Kidney (tissue), 14 donors: ENCODE data around the gene ARPC2. TPM values are rescaled to one million over a fixed set of nuclear protein-coding genes. Genes with fewer than 3 reads are reported as not detected.

ENCODE experiments used
- DNase-seq, 5 donors: peaks; one replicate each; pipeline ENCODE4 v3.0.0-alpha.2; 2013 to 2020
- FAIRE-seq: peaks from 2 replicates; lab custom pipeline; 2012; peaks lifted over from hg19 to GRCh38; lab: Jason Lieb, UNC
- H3K27ac ChIP-seq, 2 donors: one replicate each; pipeline ENCODE4 v1.7.0; 2013; ENCODE audit warnings: low read depth in 2 of 2, low read length in 2 of 2, inconsistent platforms in 1 of 2
- H3K27me3 ChIP-seq: one replicate; pipeline ENCODE4 v1.7.1; 2013; ENCODE audit warnings: low read length, inconsistent platforms; ENCODE audit not compliant: control insufficient read depth, insufficient read depth
- H3K36me3 ChIP-seq, 3 donors: one replicate each; pipeline versions ENCODE4 v1.7.0 to v1.7.1; 2013; ENCODE audit warnings: low read length in 3 of 3, control low read depth in 1 of 3, inconsistent platforms in 1 of 3; ENCODE audit not compliant: insufficient read depth in 3 of 3, control insufficient read depth in 2 of 3
- H3K4me1 ChIP-seq, 3 donors: one replicate each; pipeline versions ENCODE4 v1.7.0 to v1.7.1; 2013; ENCODE audit warnings: low read length in 3 of 3, inconsistent platforms in 1 of 3, low read depth in 1 of 3; ENCODE audit not compliant: control insufficient read depth in 2 of 3, insufficient read depth in 2 of 3
- H3K4me3 ChIP-seq, 3 donors: one replicate each; pipeline versions ENCODE4 v1.7.0 to v1.8.1; 2013; ENCODE audit warnings: low read length in 3 of 3, control low read depth in 1 of 3, inconsistent platforms in 1 of 3
- H3K9ac ChIP-seq, 3 donors: one replicate each; pipeline versions ENCODE4 v1.7.0 to v1.7.1; 2013; ENCODE audit warnings: low read length in 3 of 3, control low read depth in 1 of 3, inconsistent platforms in 1 of 3
- H3K9me3 ChIP-seq, 3 donors: one replicate each; pipeline versions ENCODE4 v1.7.0 to v1.7.1; 2013; ENCODE audit warnings: low read length in 3 of 3, control low read depth in 1 of 3, inconsistent platforms in 1 of 3; ENCODE audit not compliant: control insufficient read depth in 2 of 3, insufficient read depth in 1 of 3
- intact Hi-C: fragments of 100-400 bp; cut with DNase I; formaldehyde crosslinking; loops from one replicate; pipeline ENCODE4 v1.11.1; 2022
- polyA plus RNA-seq: library from polyadenylated mRNA; stranded (reverse); fragments of 350-450 nt; fragmentation: Illumina TruSeq; extraction: RNeasy Lipid Tissue Mini Kit (QIAGEN cat#74804); gene quantifications from one replicate; pipeline ENCODE4 v1.2.3, GENCODE V29; 2014; ENCODE audit warnings: low read depth, low replicate concordance; ENCODE audit not compliant: insufficient read depth
- total RNA-seq: library from RNA; stranded (reverse); fragmentation: NEBNext Ultra II Directional; extraction: Animal tissue kit (Norgen Biotek cat#: 25700); gene quantifications from one replicate; pipeline ENCODE4 v1.2.1, GENCODE V29; 2021
- TF ChIP-seq, protein P1 (sequence below): IDR thresholded peaks from 3 replicates; pipeline ENCODE4 v1.5.1; 2012; ENCODE audit warnings: mild to moderate bottlenecking, moderate library complexity, borderline replicate concordance; ENCODE audit not compliant: insufficient read depth; ENCODE audit errors: extremely low read depth
- donor health status: control.
- donor health status: control.
- donor health status: control.
- donor health status: control.
- donor health status: control.
- donor health status: DM: yes; HTN: yes; CAD: no.
- donor health status: Normal renal cell carcinoma (clear cell type).

ARPC2 gene
- total and polyA plus RNA-seq, 2 donors from 2014 or later = 195 to 252 TPM

- DNase-seq (peak in 2 of 5 donors; percentile 37 to 68), FAIRE-seq (no peak)
- no peak overlapping the region for H3K27ac ChIP-seq
- H3K27me3 ChIP-seq = no peaks in the 10 kb centered on the region
- H3K4me3 ChIP-seq = no peak overlapping the region
- intact Hi-C loops = no loop called here
- peaks cover 0 to 39% (median 12%) of the 10 kb centered on the region in 3 donors for H3K36me3 ChIP-seq
- TF ChIP-seq, protein P1, sequence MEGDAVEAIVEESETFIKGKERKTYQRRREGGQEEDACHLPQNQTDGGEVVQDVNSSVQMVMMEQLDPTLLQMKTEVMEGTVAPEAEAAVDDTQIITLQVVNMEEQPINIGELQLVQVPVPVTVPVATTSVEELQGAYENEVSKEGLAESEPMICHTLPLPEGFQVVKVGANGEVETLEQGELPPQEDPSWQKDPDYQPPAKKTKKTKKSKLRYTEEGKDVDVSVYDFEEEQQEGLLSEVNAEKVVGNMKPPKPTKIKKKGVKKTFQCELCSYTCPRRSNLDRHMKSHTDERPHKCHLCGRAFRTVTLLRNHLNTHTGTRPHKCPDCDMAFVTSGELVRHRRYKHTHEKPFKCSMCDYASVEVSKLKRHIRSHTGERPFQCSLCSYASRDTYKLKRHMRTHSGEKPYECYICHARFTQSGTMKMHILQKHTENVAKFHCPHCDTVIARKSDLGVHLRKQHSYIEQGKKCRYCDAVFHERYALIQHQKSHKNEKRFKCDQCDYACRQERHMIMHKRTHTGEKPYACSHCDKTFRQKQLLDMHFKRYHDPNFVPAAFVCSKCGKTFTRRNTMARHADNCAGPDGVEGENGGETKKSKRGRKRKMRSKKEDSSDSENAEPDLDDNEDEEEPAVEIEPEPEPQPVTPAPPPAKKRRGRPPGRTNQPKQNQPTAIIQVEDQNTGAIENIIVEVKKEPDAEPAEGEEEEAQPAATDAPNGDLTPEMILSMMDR = no peak
- H3K9me3 ChIP-seq = no peaks in the 10 kb centered on the region
- no peak overlapping the region for H3K9ac ChIP-seq
- H3K4me1 ChIP-seq = peaks cover 0 to 21% (median 8%) of the 10 kb centered on the region in 3 donors
These were observed 50.3 kb downstream of the ARPC2 start for GRCh38 chr2:218267259-218267658.

DNA sequence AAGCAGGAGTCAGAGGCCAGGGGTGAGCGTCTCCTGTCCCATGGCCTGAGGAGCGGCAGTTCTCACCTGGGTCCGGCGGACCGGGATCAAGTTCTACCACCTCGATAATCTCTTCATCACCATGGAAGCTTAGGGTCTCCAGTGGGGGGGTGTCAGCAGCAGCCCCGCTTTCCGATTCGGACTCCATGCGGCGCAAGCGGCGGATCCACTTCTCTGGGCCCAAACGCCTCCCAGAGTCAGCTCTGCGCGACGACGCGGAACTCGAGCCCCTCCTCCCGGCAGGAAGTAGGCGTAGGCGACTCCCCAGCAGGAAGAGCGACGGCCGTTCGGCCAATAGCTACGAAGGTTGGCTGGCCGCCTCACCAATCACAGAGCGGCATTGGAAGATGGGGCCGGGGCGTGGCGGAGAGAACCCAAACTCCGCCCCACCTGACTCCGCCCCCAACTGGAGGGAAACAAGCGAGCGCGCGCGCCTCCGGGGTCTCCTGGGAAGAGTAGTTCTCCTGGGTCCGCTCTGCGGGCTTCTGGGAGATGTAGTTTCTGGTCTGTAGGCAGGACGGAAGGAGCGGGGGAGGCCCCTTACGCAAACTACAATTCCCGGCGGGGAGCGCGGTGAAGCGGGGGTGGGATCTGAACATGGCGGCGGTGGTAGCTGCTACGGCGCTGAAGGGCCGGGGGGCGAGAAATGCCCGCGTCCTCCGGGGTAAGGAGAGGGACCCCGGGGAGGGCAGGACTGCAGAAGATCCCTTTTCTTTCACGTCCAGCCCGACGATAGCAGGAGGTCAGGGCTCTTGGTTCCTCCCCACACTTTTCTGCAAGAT, 53.1 kb downstream of the ARPC2 start, which contains the start of the genes AAMP and PNKD:
Gene AAMP (minus strand): TSS at position 238 of the 821 bp plus-strand sequence. CDS start 51 bp downstream, at position 187.
Gene PNKD (plus strand): TSS at position 620 of the 821 bp plus-strand sequence. CDS start 17 bp downstream, at position 637.
- intact Hi-C loops = loop anchor here (10.0 kb wide), 1 partner anchor 195 kb away; no protein-coding TSS in a partner anchor
- TF ChIP-seq, protein P1 = peak; percentile 15
- Histone ChIP-seq H3K4me3 (peak within 1 kb of the TSS; percentile 97 to 98 (median 97)), H3K4me1 (peaks cover 0 to 29% (median 8%) of the 10 kb centered on the region in 3 donors), H3K9me3 (no peaks in the 10 kb centered on the region), H3K36me3 (peaks cover 0 to 42% (median 22%) of the 10 kb centered on the region in 3 donors), H3K27ac (peak within 1 kb of the TSS; percentile 76 to 89), H3K27me3 (no peaks in the 10 kb centered on the region), H3K9ac (peak within 1 kb of the TSS; percentile 71 to 95 (median 94))
- FAIRE-seq (peak; percentile 99), DNase-seq (peak; percentile 100)

DNA sequence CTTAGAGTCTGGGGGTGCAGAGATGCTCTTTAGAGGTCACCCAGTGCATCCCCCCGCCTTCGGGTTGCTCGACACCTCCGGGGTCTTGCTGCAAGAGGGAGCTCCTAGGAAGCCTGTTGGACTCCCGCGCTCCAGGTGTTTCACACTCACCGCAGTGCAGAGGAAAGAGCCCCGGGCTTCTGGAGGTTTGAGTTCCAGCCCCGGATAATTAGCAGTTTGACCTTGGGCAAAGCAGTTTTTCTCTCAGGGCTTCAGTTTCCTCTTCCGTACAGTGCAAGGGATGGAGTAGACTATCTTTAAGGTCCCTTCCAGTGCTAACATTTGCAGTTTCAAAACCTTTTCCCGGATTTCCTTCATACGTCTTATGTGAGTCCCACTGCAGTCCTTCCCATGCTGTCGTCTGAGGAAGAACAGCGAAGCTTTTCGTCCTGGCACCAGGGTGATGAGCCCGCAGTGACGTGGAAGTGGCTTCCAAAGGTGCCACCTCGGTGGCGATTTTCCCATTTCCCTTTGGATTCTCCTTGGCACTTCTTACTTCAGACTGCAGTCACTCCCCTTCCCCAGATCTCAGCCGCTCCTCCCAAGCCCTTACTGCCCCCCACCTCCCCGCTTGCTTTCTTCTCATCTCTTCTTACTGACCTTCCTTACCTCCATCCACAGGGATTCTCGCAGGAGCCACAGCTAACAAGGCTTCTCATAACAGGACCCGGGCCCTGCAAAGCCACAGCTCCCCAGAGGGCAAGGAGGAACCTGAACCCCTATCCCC, 53.9 kb downstream of the ARPC2 start:
- H3K36me3 ChIP-seq = peaks cover 0 to 42% (median 26%) of the 10 kb centered on the region in 3 donors
- H3K4me3 ChIP-seq = peak overlapping the region; percentile 81 to 95 (median 84)
- TF ChIP-seq, protein P1 = no peak
- H3K9ac ChIP-seq = peak overlapping the region; percentile 56 to 94 (median 65)
- intact Hi-C loops = loop anchor here (10.0 kb wide), 1 partner anchor 194 kb away; no protein-coding TSS in a partner anchor
- peaks cover 0 to 29% (median 8%) of the 10 kb centered on the region in 3 donors for H3K4me1 ChIP-seq
- H3K9me3 ChIP-seq = no peaks in the 10 kb centered on the region
- DNase-seq (peak in 1 of 5 donors; percentile 64), FAIRE-seq (no peak)
- H3K27me3 ChIP-seq = no peaks in the 10 kb centered on the region
- peak overlapping the region; percentile 43 to 76 for H3K27ac ChIP-seq
